Body of pancreas (tissue), 4 donors: ENCODE results near the gene DISP3. TPM values are rescaled to one million over a fixed set of nuclear protein-coding genes. Genes with fewer than 3 reads are reported as not detected.

Source experiments
- ATAC-seq: fragments of 150-250 bp; one replicate; pipeline ENCODE4 v1.9.1; 2016
- DNase-seq, 4 donors: peaks; one replicate each; pipeline ENCODE4 v3.0.0-alpha.2; 2019
- H3K27ac ChIP-seq, 4 donors: fragments of 200-600 bp; sonication (generic); 1 replicate in 3 of 4; 2 replicates in 1 of 4; pipeline versions ENCODE4 v1.5.1 to v1.6.1; 2016 to 2019; ENCODE audit warnings: mild to moderate bottlenecking in 1 of 4, mixed read lengths in 1 of 4, moderate library complexity in 1 of 4
- H3K27me3 ChIP-seq, 2 donors: fragments of 200-600 bp; sonication (generic); one replicate each; pipeline ENCODE4 v1.6.0; 2016; ENCODE audit warnings: mild to moderate bottlenecking in 1 of 2
- H3K36me3 ChIP-seq, 2 donors: fragments of 200-600 bp; sonication (generic); replicated peaks in 1 of 2; 2 replicates each; pipeline ENCODE4 v1.5.1; 2016; ENCODE audit warnings: low read depth in 2 of 2; ENCODE audit not compliant: insufficient read depth in 1 of 2
- H3K4me1 ChIP-seq: fragments of 200-600 bp; sonication (generic); one replicate; pipeline ENCODE4 v1.6.0; 2016
- H3K4me3 ChIP-seq, 2 donors: fragments of 200-600 bp; sonication (generic); 1 replicate in 1 of 2; 2 replicates in 1 of 2; pipeline ENCODE4 v1.5.1; 2016 to 2019
- H3K9me3 ChIP-seq, 3 donors: fragments of 200-600 bp; sonication (generic); 1 replicate in 2 of 3; 2 replicates in 1 of 3; pipeline ENCODE4 v1.5.1; 2016
- CTCF ChIP-seq, 7 experiments: fragments of 450-650 bp in 4 of 7; fragments of 200-600 bp in 3 of 7; sonication (generic) in 3 of 7; IDR thresholded peaks; one replicate each; pipeline ENCODE4 v1.5.1; 2016 to 2019; ENCODE audit warnings: antibody characterized with exemption in 7 of 7
- POLR2A ChIP-seq, 3 donors: fragments of 450-650 bp; IDR thresholded peaks; one replicate each; pipeline ENCODE4 v1.6.1; 2016; ENCODE audit warnings: antibody characterized with exemption in 3 of 3, mild to moderate bottlenecking in 2 of 3
- WGBS, 2 donors: methylation state at CpG; one replicate each; pipeline ENCODE4 v1.1.5; 2017; 5-methylcytosine and 5-hydroxymethylcytosine counted together
- intact Hi-C: fragments of 100-400 bp; cut with DNase I; formaldehyde crosslinking; loops from one replicate; pipeline ENCODE4 v1.15.1; 2023
- total RNA-seq, 2 donors: library from RNA; depleted of rRNA; stranded (reverse); fragments of >200 nt; gene quantifications; one replicate each; pipeline ENCODE4 v1.1.0, GENCODE V29; 2016

DISP3 gene
- total RNA-seq, 2 donors from 2014 or later, result 0.33 TPM; not detected in 1

DNA sequence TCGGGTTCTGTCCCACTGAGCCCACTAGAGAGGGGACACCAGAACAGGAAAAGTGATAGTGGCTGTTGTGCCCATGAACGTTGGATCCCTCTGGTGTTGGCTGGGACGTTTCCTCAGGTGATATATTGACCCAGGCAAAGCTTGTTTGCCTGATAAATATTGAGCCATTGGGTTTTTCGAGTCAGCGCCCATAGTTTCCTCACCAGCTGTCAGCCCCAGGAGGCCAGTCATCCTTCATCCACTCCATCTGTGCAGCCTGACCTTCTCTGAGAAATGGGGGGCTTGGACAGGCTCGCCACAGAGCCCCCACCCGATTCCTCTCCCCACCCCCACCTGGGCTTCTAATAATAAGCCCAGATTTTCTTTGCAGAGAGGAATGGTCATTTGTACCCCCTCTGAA lies 13.3 kb downstream of the DISP3 start:
- Histone ChIP-seq H3K36me3 (no peaks in the 10 kb centered on the region), H3K4me3 (no peak overlapping the region), H3K27me3 (no peaks in the 10 kb centered on the region), H3K27ac (no peak overlapping the region), H3K4me1 (no peaks in the 10 kb centered on the region), H3K9me3 (no peaks in the 10 kb centered on the region)
- no peak for ATAC-seq
- DNase-seq, result no peak
- intact Hi-C loops, result no loop called here
- WGBS, 2 donors, result 24 to 34% methylated on average over 7 of the region's 7 CpGs
- no peak for TF ChIP-seq CTCF (IDR thresholded peaks at IDR 0.05)
- TF ChIP-seq POLR2A (IDR thresholded peaks at IDR 0.05), result no peak

GRCh38 chr1:11493972-11494655 lies 15.2 kb downstream of the DISP3 start:
- TF ChIP-seq CTCF (IDR thresholded peaks at IDR 0.05) (no peak), POLR2A (IDR thresholded peaks at IDR 0.05) (no peak)
- no peak overlapping the region for H3K27ac ChIP-seq
- 68 to 77% methylated on average over 9 of the region's 9 CpGs for WGBS, 2 donors
- no peaks in the 10 kb centered on the region for H3K27me3 ChIP-seq
- intact Hi-C loops, result no loop called here
- no peaks in the 10 kb centered on the region for H3K9me3 ChIP-seq
- H3K4me3 ChIP-seq, result no peak overlapping the region
- DNase-seq (no peak), ATAC-seq (no peak)
- no peaks in the 10 kb centered on the region for H3K36me3 ChIP-seq
- H3K4me1 ChIP-seq, result no peaks in the 10 kb centered on the region

DNA sequence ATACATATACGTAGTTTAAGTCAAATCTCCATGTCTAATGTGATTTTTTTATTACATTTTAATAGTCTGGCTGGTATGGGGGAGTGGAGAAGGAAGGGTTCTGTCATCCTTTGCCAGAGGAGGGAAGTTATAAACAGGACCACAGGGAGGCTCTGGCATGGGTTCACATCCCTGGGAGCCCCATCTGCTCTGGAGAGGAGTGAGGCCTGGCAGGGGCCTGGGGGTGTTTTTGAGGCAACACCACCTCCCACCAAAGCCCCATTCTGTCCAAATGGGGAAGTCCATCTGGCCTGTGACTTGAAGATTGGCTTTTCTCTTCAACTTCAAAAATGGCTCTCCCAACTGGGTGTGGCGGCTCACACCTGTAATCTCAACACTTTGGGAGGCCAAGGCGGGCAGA lies 15.8 kb downstream of the DISP3 start:
- H3K27ac ChIP-seq, result no peak overlapping the region
- intact Hi-C loops, result no loop called here
- H3K4me1 ChIP-seq, result no peaks in the 10 kb centered on the region
- H3K36me3 ChIP-seq, result no peaks in the 10 kb centered on the region
- TF ChIP-seq POLR2A (IDR thresholded peaks at IDR 0.05) (no peak), CTCF (IDR thresholded peaks at IDR 0.05) (no peak)
- H3K27me3 ChIP-seq, result no peaks in the 10 kb centered on the region
- no peaks in the 10 kb centered on the region for H3K9me3 ChIP-seq
- no peak overlapping the region for H3K4me3 ChIP-seq
- ATAC-seq (no peak), DNase-seq (no peak)
- 77 to 83% methylated on average over 3 of the region's 3 CpGs for WGBS, 2 donors

DNA sequence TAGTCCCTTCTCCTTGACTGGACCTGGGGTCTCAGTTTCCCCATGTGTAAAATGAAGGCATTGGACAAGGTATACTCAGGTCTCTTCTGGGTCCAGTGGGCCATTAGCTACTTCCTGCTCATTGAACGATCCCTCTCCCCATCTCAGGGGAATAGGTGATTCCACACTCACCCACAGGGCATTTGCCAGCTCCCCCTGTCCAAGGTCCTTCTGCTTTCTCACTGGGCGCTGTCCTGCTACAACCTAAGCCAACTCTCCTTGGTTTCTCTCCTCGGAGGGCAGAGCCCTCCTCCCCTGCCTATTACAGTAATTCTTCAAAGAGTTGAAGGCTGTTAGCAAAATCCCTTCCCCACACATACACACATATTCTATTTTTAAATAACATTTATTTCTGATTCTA lies 16.6 kb downstream of the DISP3 start:
- intact Hi-C loops, result no loop called here
- no peaks in the 10 kb centered on the region for H3K27me3 ChIP-seq
- DNase-seq (no peak), ATAC-seq (no peak)
- no peak overlapping the region for H3K27ac ChIP-seq
- no peaks in the 10 kb centered on the region for H3K4me1 ChIP-seq
- no peaks in the 10 kb centered on the region for H3K9me3 ChIP-seq
- H3K36me3 ChIP-seq, result no peaks in the 10 kb centered on the region
- H3K4me3 ChIP-seq, result no peak overlapping the region
- 54 to 60% methylated on average over 3 of the region's 3 CpGs for WGBS, 2 donors
- TF ChIP-seq POLR2A (IDR thresholded peaks at IDR 0.05), result no peak
- no peak for TF ChIP-seq CTCF (IDR thresholded peaks at IDR 0.05)

- DNase-seq (no peak), ATAC-seq (no peak)
- intact Hi-C loops, result no loop called here
- no peaks in the 10 kb centered on the region for H3K36me3 ChIP-seq
- TF ChIP-seq POLR2A (IDR thresholded peaks at IDR 0.05) (no peak), CTCF (IDR thresholded peaks at IDR 0.05) (no peak)
- H3K4me1 ChIP-seq, result no peaks in the 10 kb centered on the region
- no peak overlapping the region for H3K27ac ChIP-seq
- H3K27me3 ChIP-seq, result no peaks in the 10 kb centered on the region
- no peaks in the 10 kb centered on the region for H3K9me3 ChIP-seq
- H3K4me3 ChIP-seq, result no peak overlapping the region
- WGBS, 2 donors, result 61 to 82% methylated on average over 2 to 8 of the region's 8 CpGs
Measured at GRCh38 chr1:11496551-11497080, 17.7 kb downstream of the DISP3 start.
